Karpas-422 (cell line): ENCODE results near the gene PRKN. TPM values are rescaled to one million over a fixed set of nuclear protein-coding genes. Genes with fewer than 3 reads are reported as not detected.

Experiments
- DNase-seq: peaks from one replicate; pipeline ENCODE4 v3.0.0-alpha.2; 2015
- H2AFZ ChIP-seq: fragments of 200-600 bp; sonication (generic); 2 replicates; pipeline ENCODE4 v1.6.1; 2014; ENCODE audit warnings: antibody characterized with exemption, low read length, mixed read lengths
- H3K27ac ChIP-seq: fragments of 200-600 bp; sonication (generic); 2 replicates; pipeline ENCODE4 v1.5.1; 2014; ENCODE audit warnings: mild to moderate bottlenecking, low read length, moderate library complexity
- H3K27me3 ChIP-seq: fragments of 200-600 bp; sonication (generic); 2 replicates; pipeline ENCODE4 v1.6.1; 2014; ENCODE audit warnings: low read length, mixed read lengths
- H3K36me3 ChIP-seq: fragments of 200-600 bp; sonication (generic); 2 replicates; pipeline ENCODE4 v1.6.1; 2014; ENCODE audit warnings: low read length, mixed read lengths; ENCODE audit not compliant: insufficient read depth
- H3K4me1 ChIP-seq: fragments of 200-600 bp; sonication (generic); 2 replicates; pipeline ENCODE4 v1.6.1; 2014; ENCODE audit warnings: mild to moderate bottlenecking, low read length, mixed read lengths
- H3K4me2 ChIP-seq: fragments of 200-600 bp; sonication (generic); 2 replicates; pipeline ENCODE4 v1.6.1; 2014; ENCODE audit warnings: low read length, low read depth, mild to moderate bottlenecking; ENCODE audit not compliant: poor library complexity, severe bottlenecking
- H3K4me3 ChIP-seq: fragments of 200-600 bp; sonication (generic); 2 replicates; pipeline ENCODE4 v1.5.1; 2014; ENCODE audit warnings: mild to moderate bottlenecking, antibody characterized with exemption, low read length, mixed read lengths
- H3K79me2 ChIP-seq: fragments of 200-600 bp; sonication (generic); 2 replicates; pipeline ENCODE4 v1.6.1; 2014; ENCODE audit warnings: mild to moderate bottlenecking, low read length, mixed read lengths
- H3K9ac ChIP-seq: fragments of 200-600 bp; sonication (generic); 2 replicates; pipeline ENCODE4 v1.6.0; 2014; ENCODE audit warnings: low read length
- H3K9me2 ChIP-seq: fragments of 200-600 bp; sonication (generic), shearing (Covaris generic); replicated peaks from 2 replicates; pipeline ENCODE4 v1.6.0; 2014; ENCODE audit warnings: mild to moderate bottlenecking, low read length, moderate library complexity; ENCODE audit not compliant: insufficient read depth
- H3K9me3 ChIP-seq: fragments of 300-700, 200-600 bp; sonication (generic); 2 replicates; pipeline ENCODE4 v1.6.1; 2014; ENCODE audit warnings: low read length, mixed read lengths
- H4K20me1 ChIP-seq: fragments of 200-600 bp; sonication (generic); 2 replicates; pipeline ENCODE4 v1.6.1; 2014; ENCODE audit warnings: mild to moderate bottlenecking, antibody characterized with exemption, low read length, low read depth; ENCODE audit not compliant: insufficient read depth
- total RNA-seq: library from RNA; depleted of rRNA; stranded (reverse); fragments of >200 nt; shearing (Covaris generic); gene quantifications from 2 replicates; pipeline ENCODE4 v1.2.3, GENCODE V29; 2014; ENCODE audit warnings: low replicate concordance

Gene PRKN
- total RNA-seq, 1 experiment from 2014 or later, result not detected

- H3K9me2 ChIP-seq, result no peaks in the 10 kb centered on the region
- no peaks in the 10 kb centered on the region for H4K20me1 ChIP-seq
- no peak for DNase-seq
- H3K9me3 ChIP-seq, result no peaks in the 10 kb centered on the region
- H3K36me3 ChIP-seq, result no peaks in the 10 kb centered on the region
- no peak overlapping the region for H3K4me3 ChIP-seq
- H3K9ac ChIP-seq, result no peak overlapping the region
- H3K27ac ChIP-seq, result no peak overlapping the region
- no peak overlapping the region for H2AFZ ChIP-seq
- no peaks in the 10 kb centered on the region for H3K79me2 ChIP-seq
- H3K4me2 ChIP-seq, result no peak overlapping the region
- no peaks in the 10 kb centered on the region for H3K27me3 ChIP-seq
- no peaks in the 10 kb centered on the region for H3K4me1 ChIP-seq
Observed at GRCh38 chr6:161548713-161549296, 1178.8 kb downstream of the PRKN start.

GRCh38 chr6:161547617-161548016 is 1179.9 kb downstream of the PRKN start:
- no peaks in the 10 kb centered on the region for H3K79me2 ChIP-seq
- no peaks in the 10 kb centered on the region for H4K20me1 ChIP-seq
- no peak for DNase-seq
- H3K9me3 ChIP-seq, result no peaks in the 10 kb centered on the region
- H3K36me3 ChIP-seq, result no peaks in the 10 kb centered on the region
- H3K4me3 ChIP-seq, result no peak overlapping the region
- no peaks in the 10 kb centered on the region for H3K9me2 ChIP-seq
- H3K27me3 ChIP-seq, result no peaks in the 10 kb centered on the region
- no peak overlapping the region for H3K4me2 ChIP-seq
- no peak overlapping the region for H3K27ac ChIP-seq
- no peaks in the 10 kb centered on the region for H3K4me1 ChIP-seq
- H3K9ac ChIP-seq, result no peak overlapping the region
- no peak overlapping the region for H2AFZ ChIP-seq

GRCh38 chr6:161546632-161547031 is 1180.9 kb downstream of the PRKN start:
- Histone ChIP-seq H3K4me1 (no peaks in the 10 kb centered on the region), H3K36me3 (no peaks in the 10 kb centered on the region), H3K27me3 (no peaks in the 10 kb centered on the region), H4K20me1 (no peaks in the 10 kb centered on the region), H3K9me2 (no peaks in the 10 kb centered on the region), H3K9ac (no peak overlapping the region), H3K4me2 (no peak overlapping the region), H3K27ac (no peak overlapping the region), H3K79me2 (no peaks in the 10 kb centered on the region), H3K9me3 (no peaks in the 10 kb centered on the region), H3K4me3 (no peak overlapping the region), H2AFZ (no peak overlapping the region)
- DNase-seq, result no peak

- no peaks in the 10 kb centered on the region for H3K27me3 ChIP-seq
- no peak overlapping the region for H3K4me2 ChIP-seq
Observed at GRCh38 chr6:161545741-161546140, 1181.8 kb downstream of the PRKN start.

GRCh38 chr6:161544801-161545480 is 1182.6 kb downstream of the PRKN start:
- H3K27me3 ChIP-seq, result no peaks in the 10 kb centered on the region
- no peak overlapping the region for H3K27ac ChIP-seq
- H3K4me2 ChIP-seq, result no peak overlapping the region
- no peak overlapping the region for H3K4me3 ChIP-seq
- H3K36me3 ChIP-seq, result no peaks in the 10 kb centered on the region
- H2AFZ ChIP-seq, result no peak overlapping the region
- H3K4me1 ChIP-seq, result no peaks in the 10 kb centered on the region
- H3K9me3 ChIP-seq, result no peaks in the 10 kb centered on the region
- H4K20me1 ChIP-seq, result no peaks in the 10 kb centered on the region
- no peaks in the 10 kb centered on the region for H3K79me2 ChIP-seq
- no peaks in the 10 kb centered on the region for H3K9me2 ChIP-seq
- no peak for DNase-seq
- no peak overlapping the region for H3K9ac ChIP-seq

More at GRCh38 chr6:161545741-161546140, 1181.8 kb downstream of the PRKN start:
- no peak overlapping the region for H3K27ac ChIP-seq
- H4K20me1 ChIP-seq, result no peaks in the 10 kb centered on the region
- no peaks in the 10 kb centered on the region for H3K36me3 ChIP-seq
- no peaks in the 10 kb centered on the region for H3K4me1 ChIP-seq
- H3K9me2 ChIP-seq, result no peaks in the 10 kb centered on the region
- H3K4me3 ChIP-seq, result no peak overlapping the region
- no peak overlapping the region for H3K9ac ChIP-seq
- no peak for DNase-seq
- no peak overlapping the region for H2AFZ ChIP-seq
- H3K79me2 ChIP-seq, result no peaks in the 10 kb centered on the region
- H3K9me3 ChIP-seq, result no peaks in the 10 kb centered on the region

GRCh38 chr6:161543684-161544309 is 1183.8 kb downstream of the PRKN start:
- Histone ChIP-seq H3K9ac (no peak overlapping the region), H3K79me2 (no peaks in the 10 kb centered on the region), H3K4me3 (no peak overlapping the region), H3K36me3 (no peaks in the 10 kb centered on the region), H3K27me3 (no peaks in the 10 kb centered on the region), H3K27ac (no peak overlapping the region), H3K9me2 (no peaks in the 10 kb centered on the region), H3K9me3 (no peaks in the 10 kb centered on the region), H2AFZ (no peak overlapping the region), H4K20me1 (no peaks in the 10 kb centered on the region), H3K4me1 (no peaks in the 10 kb centered on the region), H3K4me2 (no peak overlapping the region)
- DNase-seq, result no peak

GRCh38 chr6:161542346-161542980 is 1185.1 kb downstream of the PRKN start:
- H3K4me1 ChIP-seq, result no peaks in the 10 kb centered on the region
- no peak for DNase-seq
- H3K9me2 ChIP-seq, result no peaks in the 10 kb centered on the region
- H3K9ac ChIP-seq, result no peak overlapping the region
- no peaks in the 10 kb centered on the region for H3K9me3 ChIP-seq
- no peak overlapping the region for H3K27ac ChIP-seq
- H3K79me2 ChIP-seq, result no peaks in the 10 kb centered on the region
- no peaks in the 10 kb centered on the region for H3K27me3 ChIP-seq
- H3K4me2 ChIP-seq, result no peak overlapping the region
- H4K20me1 ChIP-seq, result no peaks in the 10 kb centered on the region
- H3K36me3 ChIP-seq, result no peaks in the 10 kb centered on the region
- H3K4me3 ChIP-seq, result no peak overlapping the region
- no peak overlapping the region for H2AFZ ChIP-seq

- Histone ChIP-seq H4K20me1 (no peaks in the 10 kb centered on the region), H3K27ac (no peak overlapping the region), H2AFZ (no peak overlapping the region), H3K27me3 (no peaks in the 10 kb centered on the region), H3K4me3 (no peak overlapping the region), H3K4me2 (no peak overlapping the region), H3K9ac (no peak overlapping the region), H3K4me1 (no peaks in the 10 kb centered on the region), H3K9me3 (no peaks in the 10 kb centered on the region), H3K79me2 (no peaks in the 10 kb centered on the region), H3K36me3 (no peaks in the 10 kb centered on the region), H3K9me2 (no peaks in the 10 kb centered on the region)
- DNase-seq, result no peak
Observed at GRCh38 chr6:161540532-161540931, 1187.0 kb downstream of the PRKN start.
